ENCODE data around the gene CEP41. TPM values are rescaled to one million over a fixed set of nuclear protein-coding genes. Genes with fewer than 3 reads are reported as not detected.

Gene CEP41
- total and polyA plus RNA-seq, 2 of the 13 experiments (the other 11 are each of a cell fraction or from before 2014, with no cell fraction given), result 8.7 to 9.0 TPM

GRCh38 chr7:130486114-130486953 is 45.5 kb upstream of the CEP41 start (continued):
- TF ChIP-seq, protein P1, sequence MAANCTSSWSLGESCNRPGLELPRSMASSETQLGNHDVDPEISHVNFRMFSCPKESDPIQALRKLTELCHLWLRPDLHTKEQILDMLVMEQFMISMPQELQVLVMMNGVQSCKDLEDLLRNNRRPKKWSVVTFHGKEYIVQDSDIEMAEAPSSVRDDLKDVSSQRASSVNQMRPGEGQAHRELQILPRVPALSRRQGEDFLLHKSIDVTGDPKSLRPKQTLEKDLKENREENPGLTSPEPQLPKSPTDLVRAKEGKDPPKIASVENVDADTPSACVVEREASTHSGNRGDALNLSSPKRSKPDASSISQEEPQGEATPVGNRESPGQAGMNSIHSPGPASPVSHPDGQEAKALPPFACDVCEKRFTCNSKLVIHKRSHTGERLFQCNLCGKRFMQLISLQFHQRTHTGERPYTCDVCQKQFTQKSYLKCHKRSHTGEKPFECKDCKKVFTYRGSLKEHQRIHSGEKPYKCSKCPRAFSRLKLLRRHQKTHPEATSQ (CRISPR knock-in tag; IDR thresholded peaks at IDR 0.05; ENCODE audit: borderline replicate concordance), result peak; percentile 46; the same call in 1 of the 2 replicates
- peak; percentile 80 for TF ChIP-seq ZNF781 (CRISPR knock-in tag; IDR thresholded peaks at IDR 0.05; ENCODE audit: borderline replicate concordance, not compliant biosample characterization)
- TF ChIP-seq ERF (CRISPR knock-in tag; IDR thresholded peaks at IDR 0.05), result peak; percentile 93
- TF ChIP-seq YY1 (IDR thresholded peaks at IDR 0.05; ENCODE audit: insufficient read depth, insufficient replicate concordance, low read depth, low read length), result peak; percentile 36
- TF ChIP-seq RARA (CRISPR knock-in tag; IDR thresholded peaks at IDR 0.05), result 0 out of 2 replicates have a peak, but pooled peaks have one; percentile 41
- TF ChIP-seq HNRNPL (IDR thresholded peaks at IDR 0.05; ENCODE audit: low read depth, low read length), result 0 out of 2 replicates have a peak, but pooled peaks have one; percentile 7
- peak; percentile 40; the same call in 1 of the 2 replicates for TF ChIP-seq CHCHD3 (CRISPR knock-in tag; IDR thresholded peaks at IDR 0.05)
- 0 out of 2 replicates have a peak, but pooled peaks have one; percentile 35 for TF ChIP-seq SMAD1 (CRISPR knock-in tag; IDR thresholded peaks at IDR 0.05; ENCODE audit: borderline replicate concordance, low read depth)
- TF ChIP-seq ARID4A (CRISPR knock-in tag; IDR thresholded peaks at IDR 0.05; ENCODE audit: borderline replicate concordance), result peak; percentile 70; the same call in 1 of the 2 replicates
- no peak for TF ChIP-seq RARG (CRISPR knock-in tag; IDR thresholded peaks at IDR 0.05; ENCODE audit: low read depth)
- TF ChIP-seq NR2F1 (CRISPR knock-in tag; IDR thresholded peaks at IDR 0.05), result no peak
- peak; percentile 43; the same call in 1 of the 2 replicates for TF ChIP-seq TMF1 (CRISPR knock-in tag; IDR thresholded peaks at IDR 0.05; ENCODE audit: low read depth)
- TF ChIP-seq ZNF33B (CRISPR knock-in tag; IDR thresholded peaks at IDR 0.05), result 0 out of 2 replicates have a peak, but pooled peaks have one; percentile 38
- TF ChIP-seq GMEB1 (CRISPR knock-in tag; IDR thresholded peaks at IDR 0.05; ENCODE audit: borderline replicate concordance), result peak; percentile 49; the same call in 1 of the 2 replicates
- TF ChIP-seq NFKB2 (CRISPR knock-in tag; IDR thresholded peaks at IDR 0.05; ENCODE audit: borderline replicate concordance), result peak; percentile 34; the same call in 1 of the 2 replicates
- peak; percentile 57; the same call in 1 of the 2 replicates for TF ChIP-seq ZNF543 (CRISPR knock-in tag; IDR thresholded peaks at IDR 0.05)
- TF ChIP-seq ZNF501 (CRISPR knock-in tag; IDR thresholded peaks at IDR 0.05), result peak; percentile 84
- TF ChIP-seq SKI (IDR thresholded peaks at IDR 0.05; ENCODE audit: partially characterized antibody), result no peak
- TF ChIP-seq ZNF24 (IDR thresholded peaks at IDR 0.05), result no peak
- peak; percentile 94 for TF ChIP-seq ZNF776 (CRISPR knock-in tag; IDR thresholded peaks at IDR 0.05)
- 0 out of 2 replicates have a peak, but pooled peaks have one; percentile 64 for TF ChIP-seq TOPORS (CRISPR knock-in tag; IDR thresholded peaks at IDR 0.05)

Data from HepG2 (cell line).